Inferior parietal cortex (tissue), 1 donor: ENCODE data around the gene FIGNL2.
"Not testable (repeated sequence)": the region's sequence is repeated elsewhere in the genome, so short reads cannot be mapped to it uniquely, and the experiment has no call there.

Experiments used
- DNase-seq: peaks from one replicate; pipeline ENCODE4 v3.0.0-alpha.2; 2016; ENCODE audit errors: extremely low spot score

FIGNL2 gene

DNA sequence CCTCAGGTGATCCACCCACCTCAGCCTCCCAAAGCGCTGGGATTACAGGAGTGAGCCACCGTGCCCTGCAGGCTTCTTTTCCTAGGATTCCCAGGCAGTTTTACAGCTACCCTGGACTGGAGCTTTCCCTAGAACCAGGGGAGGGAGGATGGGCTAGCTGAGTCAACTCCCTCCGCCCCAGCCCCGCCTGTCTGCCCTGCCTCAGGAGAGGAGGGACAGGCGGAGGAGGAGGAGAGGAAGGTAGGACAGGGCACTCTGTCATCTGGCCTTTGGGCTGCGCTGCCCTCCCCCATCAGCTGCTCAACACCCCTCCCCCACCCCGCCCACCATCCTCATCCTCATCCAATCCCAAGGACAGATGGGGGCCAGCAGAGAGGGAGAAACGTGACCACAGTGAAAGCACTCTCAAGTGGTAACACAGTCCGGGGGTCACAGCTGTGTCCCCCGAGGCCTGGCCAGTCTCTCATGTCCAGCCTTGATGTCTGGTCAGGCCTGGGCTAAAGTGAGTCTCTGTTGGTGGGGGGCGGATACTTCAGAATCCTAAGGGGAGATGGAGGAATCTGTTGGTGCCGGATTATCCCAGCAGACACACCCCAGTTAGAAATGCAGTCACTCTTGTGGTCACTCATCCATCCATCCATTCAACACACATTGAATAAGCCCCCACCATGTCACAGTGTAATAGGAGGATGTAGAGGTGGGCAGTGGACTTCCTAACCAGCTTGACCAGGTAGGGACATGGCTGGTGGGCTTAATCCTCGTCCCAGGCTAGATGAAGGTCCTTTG is 12.3 kb downstream of the FIGNL2 start:
- DNase-seq: no peak

DNA sequence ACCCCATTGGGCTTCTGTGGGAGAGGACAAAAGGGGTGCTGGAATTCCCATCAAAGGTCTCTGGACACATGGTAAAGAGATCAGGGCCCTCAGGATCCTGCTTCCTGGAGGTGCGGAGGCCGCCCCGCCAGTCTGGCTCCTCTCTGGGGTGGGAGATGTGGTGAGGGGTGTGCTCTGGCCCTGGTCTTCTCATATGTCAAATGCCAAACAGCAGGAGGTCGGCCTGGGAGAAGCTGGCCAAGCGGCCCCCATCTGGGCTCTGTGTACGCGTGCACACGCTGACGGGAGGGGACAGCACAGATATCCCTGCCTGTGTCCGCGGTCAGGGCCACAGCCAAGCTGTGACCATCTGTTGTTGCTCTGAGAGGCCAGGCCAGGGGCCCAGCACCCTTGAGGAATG is 14.1 kb downstream of the FIGNL2 start:
- no peak for DNase-seq

DNA sequence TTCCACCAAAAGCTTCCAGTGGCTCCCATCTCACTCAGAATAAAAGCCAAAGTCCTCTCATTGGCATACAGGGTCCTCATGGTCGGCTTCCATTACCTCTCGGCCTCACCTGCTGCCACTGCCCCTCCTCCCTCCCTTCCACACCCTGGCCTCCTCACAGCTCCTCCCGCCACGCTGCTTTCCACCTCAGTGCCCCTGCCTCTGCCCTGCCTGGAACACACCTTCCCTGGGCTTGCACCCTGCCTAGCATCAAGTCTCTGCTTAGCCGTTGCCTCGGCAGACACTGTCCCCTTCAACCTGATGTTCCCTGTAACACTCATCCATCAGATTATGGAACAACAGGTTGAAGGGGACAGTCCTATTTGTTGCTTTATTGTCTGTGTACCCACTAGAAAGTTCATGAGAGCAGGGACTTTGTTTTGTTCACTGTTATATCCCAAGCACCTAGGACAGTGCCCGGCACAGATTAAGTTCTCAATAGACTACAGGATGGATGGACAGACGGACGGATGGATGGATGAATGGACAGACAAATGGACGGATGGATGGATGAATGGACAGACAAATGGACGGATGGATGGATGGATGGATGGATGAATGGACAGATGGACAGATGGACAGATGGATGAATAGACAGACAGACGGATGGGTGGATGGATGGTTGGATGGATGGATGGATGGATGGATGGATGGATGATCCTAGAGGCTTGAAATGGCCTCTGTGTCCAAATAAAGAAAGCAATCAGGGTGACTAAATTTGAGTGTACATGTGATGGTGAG is 14.9 kb downstream of the FIGNL2 start:
- no peak for DNase-seq

DNA sequence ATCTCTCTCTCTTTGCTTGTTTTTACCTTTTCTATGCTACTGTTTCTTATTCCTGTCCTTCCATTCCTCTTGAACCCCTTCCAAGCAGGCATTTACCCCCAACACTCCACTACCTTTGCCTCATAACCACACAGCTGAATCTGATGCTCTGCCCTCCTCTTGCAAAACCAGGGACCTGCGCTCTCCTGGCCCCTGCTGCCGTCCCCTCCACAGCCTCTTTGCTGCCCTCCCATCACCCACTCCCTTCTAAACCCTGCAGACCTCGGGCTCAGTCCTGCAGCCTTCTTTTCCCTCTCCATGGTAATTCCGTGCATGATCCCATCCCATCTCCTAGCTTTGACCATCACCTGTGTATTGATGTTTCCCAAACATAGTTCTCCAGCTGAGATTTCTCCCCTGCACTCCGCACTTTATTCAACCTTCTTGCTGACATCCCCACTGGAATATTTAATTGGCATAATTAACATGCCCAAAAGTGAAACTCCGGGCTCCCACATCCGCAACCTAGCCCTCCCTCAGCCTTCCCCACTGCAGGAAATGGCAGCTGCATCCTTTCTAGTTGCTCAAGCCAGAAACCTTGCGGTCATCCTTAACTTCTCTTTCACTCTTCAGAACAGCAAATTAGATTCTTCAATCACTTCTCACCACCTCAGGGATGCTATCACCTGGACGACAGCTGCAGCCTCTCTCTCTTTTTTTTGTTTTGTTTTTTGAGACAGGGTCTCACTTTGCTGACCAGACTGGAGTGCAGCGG is 16.0 kb downstream of the FIGNL2 start:
- no peak for DNase-seq

DNA sequence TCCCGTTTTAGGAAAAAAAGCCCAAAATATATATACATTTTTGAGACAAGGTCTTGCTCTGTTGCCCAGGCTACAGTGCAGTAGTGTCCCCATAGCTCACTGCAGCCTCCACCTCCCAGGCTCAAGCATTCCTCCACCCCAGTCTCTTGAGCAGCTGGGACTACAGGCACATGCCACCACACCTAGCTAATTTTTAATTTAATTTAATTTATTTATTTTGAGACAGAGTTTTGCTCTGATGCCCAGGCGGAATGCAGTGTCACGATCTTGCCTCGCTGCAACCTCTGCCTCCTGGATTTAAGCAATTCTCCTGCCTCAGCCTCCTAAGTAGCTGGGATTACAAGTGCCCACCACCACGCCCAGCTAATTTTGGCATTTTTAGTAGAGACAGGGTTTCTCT is 16.7 kb downstream of the FIGNL2 start:
- DNase-seq: not testable (repeated sequence)

DNA sequence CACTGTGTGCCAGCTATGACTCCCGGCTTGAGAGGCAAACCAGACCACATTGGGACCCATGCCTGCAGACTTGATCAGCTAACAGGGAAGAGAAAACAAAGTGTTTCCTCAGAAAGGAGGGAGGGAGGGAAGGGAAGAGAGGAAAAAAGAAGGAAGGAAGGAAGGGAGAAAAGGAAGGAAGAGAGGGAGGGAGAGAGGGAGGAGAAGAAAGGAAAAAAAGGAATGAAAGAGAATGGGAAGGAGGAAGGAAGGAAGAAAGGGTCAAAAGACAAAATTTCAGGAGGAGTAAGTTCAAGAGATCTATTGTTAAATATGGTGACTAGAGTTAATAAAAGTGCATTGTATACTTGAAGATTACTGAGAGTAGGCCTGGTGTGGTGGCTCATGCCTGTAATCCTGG is 18.9 kb downstream of the FIGNL2 start:
- DNase-seq: no peak

DNA sequence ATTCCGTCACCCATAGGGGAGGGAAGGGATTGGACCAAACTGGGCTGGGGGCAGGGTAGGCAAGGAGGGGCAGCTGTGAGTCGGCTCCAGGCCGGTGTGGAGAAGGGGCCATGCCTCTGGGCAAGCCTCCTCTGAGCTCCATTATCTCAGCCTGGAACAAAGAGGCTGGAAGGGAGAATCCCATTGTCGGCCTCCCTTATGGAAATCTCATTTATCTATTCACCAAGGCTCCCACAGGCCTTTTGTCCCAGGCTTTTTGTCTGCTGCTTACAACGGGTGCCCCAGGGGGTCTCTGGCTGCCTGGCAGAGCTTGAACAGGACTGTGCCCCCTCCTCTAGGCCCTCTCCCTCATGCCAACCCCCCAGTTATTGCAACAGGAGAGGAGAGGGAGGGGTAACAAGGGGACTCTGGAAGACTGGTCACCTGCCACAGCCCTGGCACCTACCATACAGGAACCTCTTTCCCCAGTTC is 19.5 kb downstream of the FIGNL2 start:
- no peak for DNase-seq

DNA sequence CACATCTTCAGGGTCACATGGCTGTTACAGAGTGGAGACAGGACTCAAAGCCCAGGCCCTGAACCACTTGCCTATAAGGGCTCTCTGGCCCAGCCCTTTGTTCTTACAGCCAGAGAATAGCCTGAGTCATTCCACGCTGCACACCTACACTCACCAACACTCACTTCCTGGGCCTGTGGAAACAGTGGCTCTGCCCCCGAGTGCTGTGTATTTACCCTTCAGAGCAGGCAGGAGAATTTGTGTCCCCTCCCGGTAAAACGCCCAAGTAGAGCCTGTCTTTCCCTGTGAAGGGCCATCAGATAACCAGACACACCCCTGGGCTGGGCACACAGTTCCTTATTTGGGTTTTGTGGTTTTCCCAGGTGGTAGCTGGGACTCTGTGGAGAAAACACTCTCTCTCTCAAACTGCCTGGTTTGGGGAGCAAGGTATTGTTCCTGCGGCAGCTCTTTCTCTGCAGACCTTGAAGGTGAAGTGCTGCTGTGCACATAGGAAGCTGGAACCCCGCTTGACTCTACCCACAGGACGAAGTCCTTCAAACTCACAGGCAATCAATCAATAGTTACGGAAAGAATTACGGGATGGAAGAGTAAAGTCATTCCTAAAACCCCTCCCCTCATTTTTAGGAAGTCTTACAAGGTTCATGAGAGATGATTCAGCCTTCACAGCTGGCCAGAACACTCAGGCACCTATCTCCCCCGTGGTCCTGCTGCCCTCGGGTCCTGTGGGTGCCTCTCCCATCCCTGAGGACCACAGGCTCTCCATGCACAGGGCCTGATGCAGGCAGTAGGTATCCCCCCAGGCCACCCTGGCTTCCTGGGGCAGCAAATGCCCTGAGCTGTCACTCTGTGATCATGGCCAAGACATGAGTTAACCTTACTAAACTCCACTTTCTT is 20.3 kb downstream of the FIGNL2 start:
- DNase-seq: no peak

DNA sequence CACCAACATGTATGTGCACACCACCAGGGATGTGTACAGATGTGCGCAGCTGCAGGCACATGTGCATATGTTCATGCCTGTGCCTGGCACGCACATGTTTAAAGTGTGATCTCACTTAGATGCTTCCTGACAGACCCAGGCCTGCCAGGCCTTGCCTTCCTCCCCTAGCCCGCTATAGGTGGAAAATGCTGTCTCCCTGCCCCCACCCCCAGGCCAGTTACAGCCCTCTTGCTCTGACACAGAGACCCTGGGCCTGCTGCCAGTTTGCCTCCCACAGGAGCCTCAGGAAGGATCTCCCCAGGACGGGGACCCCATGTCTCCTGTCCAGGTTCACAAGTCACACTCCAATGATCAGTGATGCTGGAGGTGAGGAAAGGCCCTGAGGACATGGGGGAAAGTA is 21.6 kb downstream of the FIGNL2 start:
- DNase-seq: no peak

DNA sequence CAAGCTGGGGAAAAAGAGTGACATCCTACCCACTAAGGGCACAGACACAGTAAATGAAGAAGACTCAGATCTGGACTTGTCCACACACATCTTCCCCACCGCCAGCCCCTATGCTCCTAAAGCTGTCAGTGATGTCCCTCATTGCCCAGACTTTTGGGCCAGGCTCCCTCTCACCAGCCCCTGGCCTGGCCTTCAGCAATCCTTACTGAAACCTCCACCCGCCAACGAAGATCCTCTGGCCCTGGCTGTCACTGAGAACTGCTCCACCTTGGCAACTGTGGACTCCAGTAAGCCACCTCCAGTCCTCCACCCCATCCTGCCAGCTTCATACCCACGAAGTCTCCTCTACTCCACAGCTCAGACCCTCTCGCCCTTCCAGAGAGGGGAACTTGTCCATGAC is 23.3 kb downstream of the FIGNL2 start:
- DNase-seq: no peak

DNA sequence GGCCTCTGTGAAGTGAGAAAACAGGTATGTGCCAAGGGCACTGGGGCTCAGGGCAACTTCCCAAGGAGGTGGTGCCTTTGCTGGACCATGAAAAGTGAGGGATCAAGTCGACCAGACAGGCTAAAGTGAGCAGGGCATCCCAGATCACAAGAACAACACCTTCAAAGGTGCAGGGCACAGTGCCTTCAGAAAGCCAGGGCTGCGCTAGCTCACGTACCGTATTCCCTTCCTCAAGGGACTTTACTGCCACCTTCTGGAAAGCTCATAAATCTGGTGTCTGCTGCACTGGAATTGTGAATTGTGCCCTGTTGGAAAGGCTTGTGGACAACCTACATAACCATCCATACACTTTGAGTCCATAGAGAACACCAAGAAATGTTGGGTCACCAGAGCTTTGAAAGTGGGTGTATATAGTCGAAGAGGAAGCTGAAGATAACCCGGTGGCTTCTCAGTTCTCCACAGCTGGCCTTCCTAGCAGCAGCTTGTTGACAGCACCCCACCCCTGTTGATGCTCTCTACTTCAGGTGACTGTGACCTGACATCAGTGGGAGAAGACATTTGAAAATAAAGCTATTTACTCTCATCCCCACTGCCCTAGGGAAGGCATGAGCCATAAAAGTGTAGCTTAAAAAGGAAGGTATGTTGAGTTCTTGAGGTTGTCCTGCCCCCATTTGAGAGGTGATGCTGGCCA is 24.5 kb downstream of the FIGNL2 start:
- DNase-seq: peak; percentile 87

DNA sequence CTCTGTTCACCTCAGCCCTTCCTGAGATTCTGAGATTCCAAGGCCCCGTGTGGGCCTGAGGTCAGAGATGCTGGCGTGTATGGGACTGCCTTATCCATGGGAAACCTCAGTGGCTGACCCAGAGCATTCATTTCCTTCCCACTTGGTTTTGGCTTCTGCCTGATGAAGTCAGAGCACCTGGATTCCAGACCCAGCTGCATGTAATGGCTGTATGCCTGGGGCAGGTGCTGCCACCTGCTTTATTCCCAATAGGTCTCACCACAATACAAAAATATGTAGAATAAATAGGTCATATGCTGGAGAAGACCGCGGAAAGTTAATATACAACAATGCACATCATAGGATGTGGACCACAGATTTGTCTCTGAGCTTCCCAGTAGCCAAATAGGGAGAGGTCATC is 25.6 kb downstream of the FIGNL2 start:
- DNase-seq: no peak

DNA sequence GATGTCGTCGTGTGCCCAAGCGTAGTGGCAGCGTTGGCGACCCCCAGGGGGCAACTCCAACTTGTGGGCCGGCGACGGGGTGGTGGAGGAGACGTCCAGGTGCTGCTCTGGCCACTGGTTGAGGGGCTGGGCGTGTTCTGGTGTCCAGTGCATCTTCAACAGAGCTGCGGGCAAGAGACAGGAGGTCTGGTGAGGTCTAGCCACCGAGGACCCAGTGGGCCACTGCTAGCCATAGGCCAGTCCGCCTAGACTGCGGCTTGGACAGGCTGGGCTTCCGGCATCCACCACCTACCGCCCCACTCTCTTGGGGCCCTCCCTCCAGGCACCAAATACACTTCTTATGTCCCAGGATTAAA is 26.3 kb downstream of the FIGNL2 start:
- DNase-seq: no peak

DNA sequence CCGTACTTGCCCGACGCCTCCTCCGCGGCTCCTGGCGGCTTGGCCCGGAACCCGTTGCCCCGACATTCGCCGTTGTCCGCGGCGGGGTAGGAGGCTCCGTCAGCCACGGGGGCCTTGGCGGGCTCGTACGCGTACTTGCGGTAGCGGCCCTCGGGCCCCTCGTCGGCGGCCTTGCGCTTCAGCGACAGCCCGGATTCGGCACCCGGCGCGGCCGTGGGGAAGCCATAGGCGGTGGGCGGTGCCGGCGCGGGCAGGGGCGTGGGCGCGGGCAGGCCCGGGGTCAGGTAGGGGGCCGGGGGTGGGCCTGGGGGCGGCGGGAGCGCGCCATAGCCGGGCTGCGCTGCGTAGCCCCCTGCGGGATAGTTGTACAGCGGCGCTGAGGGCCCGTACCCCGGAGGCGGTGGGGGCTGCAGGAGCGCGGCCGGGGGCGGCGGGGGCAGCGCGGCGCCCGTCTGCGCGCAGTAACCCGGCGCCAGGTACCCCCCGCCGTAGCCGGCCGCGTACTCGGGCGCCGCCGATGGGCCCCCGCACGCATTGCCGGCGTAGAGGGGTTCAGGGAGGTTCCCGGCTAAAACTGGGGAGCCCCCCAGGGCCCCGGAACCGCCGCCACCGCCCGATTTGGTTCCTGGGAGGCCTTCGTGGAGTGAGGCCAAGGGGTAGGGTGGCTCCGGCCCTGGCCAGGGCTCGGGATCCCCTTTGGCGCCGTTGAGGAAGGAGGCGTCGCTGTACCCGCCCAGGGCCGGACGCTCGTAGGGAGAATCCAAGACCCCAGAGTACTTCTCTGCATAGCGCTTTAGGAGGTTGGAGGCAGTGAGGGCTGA is 26.9 kb downstream of the FIGNL2 start:
- no peak for DNase-seq

DNA sequence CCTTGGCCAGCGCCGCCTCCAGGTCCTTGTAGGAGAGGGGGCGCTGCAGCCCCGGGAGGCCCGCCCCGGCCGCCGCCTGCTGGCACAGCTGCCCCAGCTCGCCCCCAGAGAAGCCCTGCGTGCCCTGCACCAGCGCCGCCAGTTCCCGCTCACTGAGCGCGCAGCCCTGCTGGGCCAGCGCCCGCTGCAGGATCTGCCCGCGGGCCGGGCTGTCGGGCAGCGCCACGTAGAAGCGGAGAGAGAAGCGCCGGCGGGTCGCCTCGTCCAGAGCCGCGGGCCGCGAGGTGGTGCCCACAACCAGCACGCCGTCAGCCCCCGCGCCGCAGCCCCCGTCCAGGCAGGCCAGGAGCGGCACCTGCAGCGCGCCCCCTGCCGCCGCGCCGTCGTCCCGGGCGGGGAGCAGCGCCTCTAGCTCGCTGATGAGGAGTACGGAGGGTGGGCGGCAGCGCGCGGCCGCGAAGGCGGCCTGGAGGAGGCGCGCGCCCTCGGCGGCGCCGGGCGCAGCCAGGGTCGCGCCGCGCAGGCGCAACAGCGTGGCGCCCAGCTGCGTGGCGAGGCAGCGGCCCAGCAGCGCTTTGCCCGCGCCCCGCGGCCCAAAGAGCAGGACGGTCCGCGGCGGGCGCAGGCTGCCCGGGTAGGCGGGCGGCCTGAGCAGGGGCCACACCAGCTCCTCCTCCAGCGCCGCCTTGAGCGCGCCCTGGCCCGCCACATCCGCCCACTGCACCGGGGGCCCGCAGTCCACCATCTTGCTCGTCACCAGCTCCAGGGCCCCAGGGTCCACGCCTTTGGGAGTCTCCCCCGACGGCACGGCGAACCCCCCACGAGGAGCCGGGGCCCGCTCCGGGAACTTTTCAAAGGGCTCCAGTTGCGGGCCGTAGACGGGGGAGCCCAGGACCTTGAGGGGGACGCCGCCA is 27.7 kb downstream of the FIGNL2 start:
- no peak for DNase-seq

DNA sequence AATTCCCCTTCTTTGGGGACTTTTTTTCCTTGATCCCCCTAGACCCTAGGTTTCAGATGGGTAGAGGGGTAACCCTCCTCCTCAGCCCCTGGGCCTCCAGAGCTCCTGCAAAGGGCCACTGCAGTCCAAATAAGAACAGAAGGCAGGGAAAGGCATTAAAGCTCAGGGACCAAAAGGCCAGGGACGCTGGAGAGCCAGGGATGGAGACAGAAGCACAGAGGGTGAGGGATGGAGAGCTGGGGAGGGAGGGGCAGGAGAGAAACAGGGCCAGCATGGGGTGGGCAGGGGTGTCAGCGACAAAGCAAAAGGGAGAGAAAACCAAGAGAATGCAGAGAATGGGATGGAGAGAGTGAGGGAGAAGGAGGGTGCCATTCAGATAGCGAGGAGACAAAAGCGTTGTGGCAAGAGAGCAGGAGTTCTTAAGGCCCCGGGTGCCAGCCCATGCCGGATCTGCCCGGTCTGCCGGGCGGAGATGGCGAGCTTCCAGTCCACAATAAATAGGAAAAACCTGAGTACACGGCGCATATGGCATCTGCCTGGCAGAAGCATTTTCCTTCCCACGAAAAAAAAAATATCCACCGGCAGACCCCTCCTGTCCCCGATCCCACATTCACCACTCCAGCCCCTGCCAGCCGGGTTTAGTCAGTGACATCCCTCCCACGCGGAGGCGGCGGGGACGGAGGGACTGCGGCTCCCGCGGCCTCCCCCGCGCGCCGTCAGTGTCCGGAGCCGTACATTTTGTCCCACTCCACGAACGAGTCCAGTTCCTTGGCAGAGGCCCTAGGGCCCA is 28.6 kb downstream of the FIGNL2 start:
- DNase-seq: no peak

DNA sequence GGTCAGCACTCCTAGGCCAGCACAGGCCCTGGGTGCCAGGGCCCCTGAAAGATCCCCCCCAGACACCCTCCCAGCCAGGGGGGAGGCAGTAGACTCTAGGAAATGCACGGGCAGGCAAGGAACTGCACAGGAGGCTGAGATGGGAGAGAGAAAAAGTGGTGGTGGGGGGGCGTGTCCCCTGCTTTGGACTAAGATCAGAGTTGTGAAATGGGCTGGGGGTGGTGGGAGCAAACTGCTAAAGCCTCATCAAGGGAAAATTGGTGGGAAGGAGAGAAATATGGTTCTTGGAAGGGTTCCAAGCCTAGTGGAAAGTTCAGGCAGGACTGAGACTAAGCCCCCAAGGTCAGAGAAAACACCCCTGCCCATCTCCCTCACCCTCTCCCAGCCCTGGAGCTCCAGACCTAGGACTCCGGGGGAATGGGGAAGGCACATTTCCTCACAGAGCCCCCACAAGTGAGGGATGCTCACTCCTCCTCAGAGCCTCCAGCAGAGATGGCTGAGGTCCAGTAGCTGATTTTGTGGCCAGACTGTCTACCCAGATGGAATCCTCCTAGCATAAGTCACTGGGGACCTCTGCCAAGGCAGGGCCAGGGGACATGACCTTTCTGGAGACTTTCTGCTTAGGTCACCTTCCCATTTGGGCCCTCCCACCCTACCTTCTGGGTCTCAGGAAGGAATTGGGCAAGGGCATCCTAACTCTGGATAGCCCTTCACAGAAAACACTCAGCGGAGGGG is 29.8 kb downstream of the FIGNL2 start:
- no peak for DNase-seq
